T-helper 2 cell (primary cell): Measurements from ENCODE around the gene MPND.

ENCODE experiments used
- DNase-seq, 5 experiments: peaks; one replicate each; pipeline versions ENCODE4 v3.0.0 to v3.0.0-alpha.2; 2012 to 2022
- total RNA-seq, 2 donors: gene quantifications; one replicate each; lab custom pipeline; 2026; lab: John Stamatoyannopoulos, UW

Gene MPND
- total RNA-seq: 5.0 to 10.3 reads per million in 2 donors

GRCh38 chr19:4343370-4344307 is at the start of gene MPND:
Gene MPND, plus strand, starts transcription at chr19:4343562. Its CDS starts 32 bp downstream, at chr19:4343594.
- DNase-seq: peak; percentile 83 to 92 (median 91)

- no peak for DNase-seq
Observed at GRCh38 chr19:4294389-4294788, 49.0 kb upstream of the MPND start.

GRCh38 chr19:4295972-4296771 is 47.2 kb upstream of the MPND start:
- DNase-seq: no peak

- no peak for DNase-seq
Observed at GRCh38 chr19:4297901-4298809, 45.2 kb upstream of the MPND start.

- no peak for DNase-seq
Observed at GRCh38 chr19:4298810-4299550, 44.4 kb upstream of the MPND start.

GRCh38 chr19:4300589-4300988 is 42.8 kb upstream of the MPND start:
- no peak for DNase-seq

- no peak for DNase-seq
Observed at GRCh38 chr19:4301590-4302242, 41.6 kb upstream of the MPND start.

- DNase-seq: peak in 1 of 5 experiments; percentile 33
Observed at GRCh38 chr19:4302243-4302640, 41.1 kb upstream of the MPND start, which contains the start of gene TMIGD2. Gene TMIGD2, minus strand, starts transcription at chr19:4302389. Its CDS starts 4 bp downstream, at chr19:4302385.

GRCh38 chr19:4303819-4304537 is 39.4 kb upstream of the MPND start:
- DNase-seq: peak in 1 of 5 experiments; percentile 50

- DNase-seq: peak in 4 of 5 experiments; percentile 32 to 74 (median 55)
Observed at GRCh38 chr19:4304538-4305256, 38.7 kb upstream of the MPND start, which contains the start of gene FSD1. Gene FSD1, plus strand, starts transcription at chr19:4304598. Its CDS starts 149 bp downstream, at chr19:4304747.

- DNase-seq: no peak
Observed at GRCh38 chr19:4305257-4305612, 38.1 kb upstream of the MPND start.

- no peak for DNase-seq
Observed at GRCh38 chr19:4305659-4306058, 37.7 kb upstream of the MPND start.

- DNase-seq: no peak
Observed at GRCh38 chr19:4310247-4311121, 32.9 kb upstream of the MPND start.

GRCh38 chr19:4313847-4314490 is 29.4 kb upstream of the MPND start:
- DNase-seq: no peak

GRCh38 chr19:4316956-4317355 is 26.4 kb upstream of the MPND start:
- no peak for DNase-seq

- no peak for DNase-seq
Observed at GRCh38 chr19:4318460-4318859, 24.9 kb upstream of the MPND start.

GRCh38 chr19:4319067-4319718 is 24.2 kb upstream of the MPND start:
- no peak for DNase-seq
